ENCODE results near the gene POC5. TPM values are rescaled to one million over a fixed set of nuclear protein-coding genes. Genes with fewer than 3 reads are reported as not detected.
"Not testable (repeated sequence)": the region's sequence is repeated elsewhere in the genome, so short reads cannot be mapped to it uniquely, and the experiment has no call there.

Gene POC5
- total and polyA plus RNA-seq, 2 of the 13 experiments (the other 11 are each of a cell fraction or from before 2014, with no cell fraction given), result 6.9 to 9.3 TPM

- intact Hi-C loops (cut with micrococcal nuclease; ENCODE audit: unreplicated experiment) (no loop called here), in situ Hi-C loops (cut with HindIII; ENCODE audit: extremely low pct_ligation_motif_present, low pct_unique_long_range_greater_than_20kb) (no loop called here)
- Histone ChIP-seq H3K9ac (ENCODE audit: insufficient read depth, low read depth, low read length) (no peak overlapping the region), H2AFZ (ENCODE audit: low read length) (no peak overlapping the region), H3K79me2 (ENCODE audit: insufficient read depth, low read length) (no peaks in the 10 kb centered on the region), H3K36me3 (replicated peaks in 1 of 2; ENCODE audit: control insufficient read depth in 1 of 2, insufficient read depth in 2 of 2, low read length in 2 of 2) (no peaks in the 10 kb centered on the region), H3K9me3 (ENCODE audit: low read length) (no peaks in the 10 kb centered on the region), H3K27ac (ENCODE audit: extremely low read length, insufficient read depth, low read length) (no peak overlapping the region), H3K4me2 (ENCODE audit: low read depth, low read length) (no peak overlapping the region), H4K20me1 (ENCODE audit: insufficient read depth, low read length) (no peaks in the 10 kb centered on the region), H3K4me1 (ENCODE audit: insufficient read depth, low read length) (no peaks in the 10 kb centered on the region), H3K4me3 (replicated peaks in 1 of 3; ENCODE audit: insufficient read depth in 1 of 3, low read depth in 2 of 3, low read length in 3 of 3) (no peak overlapping the region), H3K27me3 (ENCODE audit: control insufficient read depth in 1 of 2, insufficient read depth in 2 of 2, low read length in 2 of 2) (no peaks in the 10 kb centered on the region)
- ChIA-PET CTCF (ENCODE audit: low intra/inter-chr PET ratio, low total read pairs) (no interaction called here), POLR2A (no interaction called here)
- ATAC-seq, result no peak
- FAIRE-seq, result no peak
- no peak for DNase-seq (ENCODE audit: low spot score)
- no TSS peak for BruUV-seq (replicated peaks)
- 44% methylated on average over 2 of the region's 2 CpGs for WGBS (ENCODE audit: low lambda C conversion rate)
- TF ChIP-seq SIN3B (IDR thresholded peaks at IDR 0.05; ENCODE audit: low read length) (no peak), THAP7 (CRISPR knock-in tag; IDR thresholded peaks at IDR 0.05) (no peak), HBP1 (CRISPR knock-in tag; IDR thresholded peaks at IDR 0.05; ENCODE audit: low read depth) (no peak), NFE2L1 (CRISPR knock-in tag; IDR thresholded peaks at IDR 0.05; ENCODE audit: borderline replicate concordance) (no peak)
Observed at GRCh38 chr5:75727931-75728330, 10.7 kb upstream of the POC5 start.

DNA sequence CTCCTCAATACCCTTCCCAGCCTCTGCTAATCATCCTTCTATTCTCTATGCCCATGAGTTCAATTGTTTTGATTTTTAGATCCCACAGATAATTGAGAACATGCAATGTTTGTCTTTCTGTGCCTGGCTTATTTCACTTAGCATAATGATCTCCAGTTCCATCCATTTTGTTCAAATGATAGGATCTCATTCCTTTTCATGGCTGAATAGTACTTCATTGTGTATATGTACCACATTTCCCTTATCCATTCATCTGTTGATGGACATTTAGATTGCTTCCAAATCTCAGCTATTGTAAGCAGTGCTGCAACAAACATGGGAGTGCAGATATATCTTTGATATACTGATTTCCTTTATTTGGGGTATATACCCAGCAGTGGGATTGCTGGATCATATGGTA lies 9.0 kb upstream of the POC5 start:
- ATAC-seq; H4K20me1 ChIP-seq (ENCODE audit: insufficient read depth, low read length); H3K4me2 ChIP-seq (ENCODE audit: low read depth, low read length); H2AFZ ChIP-seq (ENCODE audit: low read length); H3K9ac ChIP-seq (ENCODE audit: insufficient read depth, low read depth, low read length); intact Hi-C loops (cut with micrococcal nuclease; ENCODE audit: unreplicated experiment); BruUV-seq (replicated peaks); H3K36me3 ChIP-seq (replicated peaks in 1 of 2; ENCODE audit: control insufficient read depth in 1 of 2, insufficient read depth in 2 of 2, low read length in 2 of 2); H3K79me2 ChIP-seq (ENCODE audit: insufficient read depth, low read length); FAIRE-seq; H3K27ac ChIP-seq (ENCODE audit: extremely low read length, insufficient read depth, low read length); H3K27me3 ChIP-seq (ENCODE audit: control insufficient read depth in 1 of 2, insufficient read depth in 2 of 2, low read length in 2 of 2); H3K9me3 ChIP-seq (ENCODE audit: low read length); POLR2A ChIA-PET; H3K4me3 ChIP-seq (replicated peaks in 1 of 3; ENCODE audit: insufficient read depth in 1 of 3, low read depth in 2 of 3, low read length in 3 of 3); in situ Hi-C loops (cut with HindIII; ENCODE audit: extremely low pct_ligation_motif_present, low pct_unique_long_range_greater_than_20kb); DNase-seq (ENCODE audit: low spot score); CTCF ChIA-PET (ENCODE audit: low intra/inter-chr PET ratio, low total read pairs); H3K4me1 ChIP-seq (ENCODE audit: insufficient read depth, low read length): not testable (repeated sequence)
